HCT116 (cell line): ENCODE data around the gene CACNB2.

ENCODE experiments used
- CTCF ChIP-seq, 3 experiments: fragments of 200-600 bp in 1 of 3; sonication (generic) in 1 of 3; IDR thresholded peaks in 2 of 3; conservative IDR thresholded peaks in 1 of 3; 2 replicates each; pipeline ENCODE4 v1.5.1; 2012 to 2017; ENCODE audit warnings: low read depth in 2 of 3, low read length in 2 of 3, antibody characterized with exemption in 1 of 3, borderline replicate concordance in 1 of 3, control low read depth in 1 of 3, mild to moderate bottlenecking in 1 of 3, mixed read lengths in 1 of 3, mixed run types in 1 of 3, moderate library complexity in 1 of 3; ENCODE audit not compliant: insufficient read depth in 1 of 3
- EZH2 ChIP-seq: fragments of 200-600 bp; sonication (generic); IDR thresholded peaks from 2 replicates; pipeline ENCODE4 v1.6.1; 2017; ENCODE audit warnings: antibody characterized with exemption, mixed run types
- EZH2phosphoT487 ChIP-seq: fragments of 200-600 bp; IDR thresholded peaks from 2 replicates; pipeline ENCODE4 v1.6.1; 2018; ENCODE audit warnings: antibody characterized with exemption, borderline replicate concordance
- FOSL1 ChIP-seq: IDR thresholded peaks from 2 replicates; pipeline ENCODE4 v1.6.1; 2012; ENCODE audit warnings: low read depth
- POLR2A ChIP-seq: IDR thresholded peaks from 2 replicates; pipeline ENCODE4 v1.7.0; 2011; ENCODE audit warnings: borderline replicate concordance; ENCODE audit not compliant: insufficient read depth, insufficient read length; ENCODE audit errors: extremely low read depth
- YY1 ChIP-seq: IDR thresholded peaks from 2 replicates; pipeline ENCODE4 v1.6.1; 2011; ENCODE audit warnings: low read length, low read depth, moderate library complexity, mild to moderate bottlenecking; ENCODE audit not compliant: insufficient replicate concordance; ENCODE audit errors: extremely low read depth
- TF ChIP-seq, protein P1 (sequence below): IDR thresholded peaks from 2 replicates; pipeline ENCODE4 v1.6.1; 2012
- TF ChIP-seq, protein P2 (sequence below): IDR thresholded peaks from 2 replicates; pipeline ENCODE4 v1.6.1; 2012

DNA sequence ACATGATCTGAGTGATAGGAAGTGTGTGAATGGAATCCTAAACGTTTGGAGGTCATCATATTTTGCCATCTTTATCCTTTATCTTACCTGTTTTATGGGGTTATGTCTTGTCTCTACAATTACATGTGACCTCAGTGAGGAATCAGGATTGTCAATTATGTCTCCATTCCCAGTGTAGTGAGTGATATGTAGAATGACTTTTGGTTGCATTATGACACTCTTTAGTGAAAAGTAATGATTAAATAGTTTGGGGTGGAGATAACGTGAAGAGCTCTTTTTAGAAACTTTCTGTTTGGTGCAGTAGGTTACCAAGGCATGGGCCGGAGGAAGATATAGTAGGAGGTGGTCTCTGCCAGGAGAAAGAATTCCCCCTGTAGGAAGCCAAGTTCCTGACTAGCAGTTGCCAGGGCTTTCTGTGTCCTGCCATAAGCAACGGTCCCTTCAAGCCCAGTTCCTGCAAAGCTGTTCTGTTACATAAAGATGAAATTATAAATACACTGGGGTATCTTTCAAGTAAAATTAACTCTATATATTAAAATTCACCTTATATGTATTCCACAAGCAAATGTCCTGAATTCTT is 282.9 kb downstream of the CACNB2 start:
- TF ChIP-seq, protein P1, sequence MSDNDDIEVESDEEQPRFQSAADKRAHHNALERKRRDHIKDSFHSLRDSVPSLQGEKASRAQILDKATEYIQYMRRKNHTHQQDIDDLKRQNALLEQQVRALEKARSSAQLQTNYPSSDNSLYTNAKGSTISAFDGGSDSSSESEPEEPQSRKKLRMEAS = no peak
- TF ChIP-seq CTCF (IDR thresholded peaks at IDR 0.05 in 2 of 3, conservative IDR thresholded peaks at IDR 0.05 in 1 of 3; ENCODE audit: borderline replicate concordance in 1 of 3, insufficient read depth in 1 of 3, low read depth in 2 of 3, low read length in 2 of 3) (no peak), POLR2A (no peak), EZH2 (no peak), EZH2phosphoT487 (no peak), YY1 (no peak), FOSL1 (no peak)
- TF ChIP-seq, protein P2, sequence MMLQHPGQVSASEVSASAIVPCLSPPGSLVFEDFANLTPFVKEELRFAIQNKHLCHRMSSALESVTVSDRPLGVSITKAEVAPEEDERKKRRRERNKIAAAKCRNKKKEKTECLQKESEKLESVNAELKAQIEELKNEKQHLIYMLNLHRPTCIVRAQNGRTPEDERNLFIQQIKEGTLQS = no peak
